ENCODE results near the gene PALD1.
"Not testable (repeated sequence)": the region's sequence is repeated elsewhere in the genome, so short reads cannot be mapped to it uniquely, and the experiment has no call there.

Gene PALD1

DNA sequence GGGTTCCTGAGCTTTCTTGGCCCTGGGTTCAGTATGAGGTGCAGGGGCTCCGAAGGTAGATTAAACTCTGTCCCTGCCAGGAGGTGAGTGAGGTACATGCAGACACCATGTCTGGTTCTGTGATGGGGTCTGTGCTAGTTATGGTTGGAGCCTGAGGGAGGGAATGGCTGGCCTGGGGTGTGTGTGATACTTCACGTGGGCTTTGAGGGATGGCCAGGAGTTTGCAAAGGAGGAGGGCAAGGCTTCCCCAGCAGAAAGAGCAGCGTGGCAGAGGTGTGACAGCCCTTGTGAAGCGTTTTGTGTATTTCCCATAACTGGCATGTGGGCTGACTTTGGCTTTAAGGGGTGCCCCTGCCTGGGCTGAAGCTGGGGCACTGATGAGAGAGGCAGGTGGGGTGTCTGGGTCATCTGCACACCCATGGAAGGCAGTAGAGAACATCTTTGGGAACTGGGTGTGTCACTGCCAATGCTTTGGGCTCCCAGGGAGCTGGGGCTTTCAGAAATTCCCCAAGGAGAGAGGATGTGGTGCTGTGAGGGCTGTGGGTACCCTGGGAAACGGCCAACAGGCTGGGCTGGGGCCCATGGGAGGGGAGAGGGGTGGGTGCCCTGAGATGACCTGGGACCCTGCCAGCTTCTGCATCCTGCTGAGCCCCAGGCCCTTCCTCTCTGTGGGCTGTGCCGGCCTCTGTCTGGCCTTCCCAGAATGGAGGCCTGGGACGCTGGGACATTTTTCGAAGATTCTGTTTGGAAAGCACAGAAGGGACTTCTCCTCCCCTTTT lies 4.6 kb downstream of the PALD1 start:
- no peak for DNase-seq

DNA sequence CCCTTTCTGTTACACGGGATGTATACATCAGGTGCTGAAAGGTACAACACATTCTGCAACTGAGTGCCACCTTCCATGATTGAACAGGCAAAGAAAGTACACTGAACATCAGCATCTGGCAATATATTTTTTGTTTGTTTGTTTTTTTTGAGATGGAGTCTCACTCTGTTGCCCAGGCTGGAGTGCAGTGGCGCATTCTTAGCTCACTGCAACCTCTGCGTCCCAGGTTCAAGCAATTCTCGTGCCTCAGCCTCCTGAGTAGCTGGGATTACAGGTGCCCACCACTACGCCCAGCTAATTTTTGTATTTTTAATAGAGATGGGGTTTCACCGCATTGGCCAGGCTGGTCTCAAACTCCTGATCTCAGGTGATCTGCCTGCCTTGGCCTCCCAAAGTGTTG lies 5.3 kb downstream of the PALD1 start:
- not testable (repeated sequence) for DNase-seq

DNA sequence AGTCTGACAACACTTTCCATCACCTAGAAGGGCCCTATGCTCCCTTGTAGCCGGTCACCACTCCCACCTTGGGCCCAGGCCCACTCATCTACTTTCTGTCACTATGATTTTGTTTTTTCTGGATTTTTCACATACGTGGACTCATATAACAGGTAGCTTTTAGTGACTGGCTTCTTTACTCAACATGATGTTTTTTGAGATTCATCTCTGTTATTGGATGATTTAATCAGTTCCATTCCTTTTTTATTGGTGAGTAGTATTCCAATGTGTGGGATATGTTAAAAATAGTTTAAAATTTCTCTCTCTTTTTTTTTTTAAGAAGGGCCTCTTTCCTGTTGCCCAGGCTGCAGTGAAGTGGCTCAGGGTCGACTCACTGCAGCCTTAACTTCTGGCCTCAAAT lies 9.3 kb downstream of the PALD1 start:
- DNase-seq, result no peak

DNA sequence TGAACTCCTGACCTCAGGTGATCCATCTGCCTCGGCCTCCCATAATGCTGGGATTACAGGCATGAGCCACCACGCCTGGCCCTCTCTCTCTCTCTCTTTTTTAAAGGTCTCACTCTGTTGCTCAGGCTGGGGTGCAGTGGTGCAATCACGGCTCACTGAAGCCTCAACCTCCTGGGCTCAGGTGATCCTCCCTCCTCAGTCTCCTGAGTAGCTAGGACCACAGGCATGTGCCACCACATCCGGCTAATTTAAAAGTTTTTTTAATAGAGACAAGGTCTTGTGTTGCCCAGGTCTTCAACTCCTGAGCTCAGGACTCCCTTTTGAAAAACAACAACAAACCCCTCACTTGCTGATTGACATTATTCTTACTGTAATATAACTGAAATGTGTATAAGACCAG lies 11.6 kb downstream of the PALD1 start:
- no peak for DNase-seq

DNA sequence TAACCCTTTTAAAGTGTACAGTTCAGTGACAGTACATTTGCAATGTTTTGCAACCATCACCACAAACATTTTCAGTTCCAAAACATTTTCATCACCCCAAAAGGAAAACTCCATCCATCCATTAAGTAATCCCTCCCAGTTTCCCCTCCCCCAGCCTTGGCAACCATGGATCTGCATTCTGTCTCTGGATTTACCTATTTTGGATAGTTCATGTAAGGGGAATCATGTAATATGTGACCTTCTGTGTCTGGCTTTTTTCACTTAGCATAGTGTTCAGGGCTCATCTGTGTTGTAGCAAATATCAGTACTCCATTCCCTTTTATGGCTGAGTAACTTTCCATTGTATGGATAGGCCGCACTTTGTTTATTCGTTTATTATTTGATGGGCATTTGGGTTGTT lies 13.0 kb downstream of the PALD1 start:
- no peak for DNase-seq

DNA sequence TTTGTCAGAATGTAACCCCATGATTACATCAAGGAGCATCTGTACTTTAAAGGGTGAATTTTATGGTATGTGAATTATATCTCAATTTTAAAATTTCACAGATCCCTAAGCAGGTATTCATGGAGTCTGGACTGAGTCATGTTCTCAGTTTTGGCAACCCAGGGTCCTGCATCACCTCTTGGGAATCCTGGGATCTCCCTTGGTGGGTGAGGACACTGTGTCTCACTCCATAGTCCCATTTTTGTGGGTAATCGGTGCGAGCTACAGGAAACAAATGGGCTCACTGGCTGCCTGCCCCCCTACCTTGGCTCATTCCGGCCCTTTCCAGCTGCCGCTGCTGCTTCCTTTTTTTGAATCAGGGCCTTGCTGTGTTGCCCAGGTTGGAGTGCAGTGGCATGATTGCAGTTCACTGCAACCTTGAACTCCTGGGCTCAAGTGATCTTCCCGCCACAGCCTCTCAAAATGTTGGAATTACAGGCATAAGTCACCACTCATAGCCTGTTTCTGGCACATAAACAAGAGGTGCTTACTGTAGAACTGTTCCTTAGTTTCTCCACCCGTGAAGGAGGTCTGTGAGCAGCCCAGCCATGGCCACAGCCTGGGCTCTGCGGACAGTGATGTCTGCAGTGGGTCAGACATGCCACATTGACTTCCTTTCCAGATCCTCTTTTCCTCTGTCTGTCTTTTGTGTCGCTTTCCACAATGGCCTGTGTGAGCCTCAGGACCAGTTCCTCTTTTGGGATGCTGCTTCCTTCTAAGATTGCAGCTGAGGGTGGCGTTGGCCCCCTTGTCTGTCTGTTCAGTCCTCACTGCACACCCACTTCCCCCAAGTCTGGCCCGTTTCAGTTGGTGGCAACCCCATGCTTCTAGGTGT lies 14.5 kb downstream of the PALD1 start:
- DNase-seq, result no peak

DNA sequence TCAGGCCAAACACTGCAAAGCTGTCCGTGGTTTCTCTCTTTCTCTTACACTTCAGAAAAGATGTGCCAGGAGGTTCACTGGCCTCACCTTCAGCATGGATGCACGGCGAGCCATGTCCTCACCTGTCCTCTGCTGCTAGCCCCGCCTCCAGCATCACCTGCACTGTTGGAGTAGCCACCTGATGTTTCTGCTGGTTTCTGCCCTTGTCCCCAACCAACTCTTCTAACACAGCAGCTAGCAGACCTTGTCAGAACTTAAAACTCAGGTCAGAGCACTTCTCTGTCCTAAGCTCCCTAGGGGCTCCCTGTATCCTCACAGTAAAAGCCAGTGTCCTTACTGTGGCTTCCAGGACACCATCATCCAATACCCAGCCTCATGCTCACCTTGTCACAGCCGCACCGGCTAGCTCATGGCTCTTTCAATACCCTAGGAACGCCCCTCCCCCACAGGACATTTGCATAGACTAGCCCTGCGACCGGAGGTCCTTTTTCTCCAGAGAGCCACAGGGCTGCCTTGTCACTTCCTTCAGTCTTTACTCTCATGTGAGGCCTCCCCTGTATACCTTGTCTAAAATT lies 15.2 kb downstream of the PALD1 start:
- no peak for DNase-seq

DNA sequence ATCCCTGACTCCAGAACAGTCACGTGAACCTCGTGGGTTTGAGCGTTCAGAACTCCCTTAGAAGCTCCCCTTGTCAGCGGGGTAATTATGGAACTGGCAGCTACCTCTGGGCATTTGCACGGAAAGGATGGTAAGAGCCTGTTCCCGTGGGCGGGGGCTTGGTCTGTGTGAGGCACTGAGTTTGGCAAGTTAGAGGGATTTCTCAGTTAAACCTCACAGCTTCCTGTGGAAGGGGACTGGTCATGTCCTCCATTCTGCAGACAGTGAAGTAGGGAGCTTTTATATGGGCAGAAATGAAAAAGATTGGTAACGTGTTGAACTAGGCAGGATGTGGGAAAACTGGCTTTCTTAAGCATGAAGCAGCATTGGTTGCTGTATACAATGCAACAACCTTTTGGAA lies 16.0 kb downstream of the PALD1 start:
- no peak for DNase-seq

DNA sequence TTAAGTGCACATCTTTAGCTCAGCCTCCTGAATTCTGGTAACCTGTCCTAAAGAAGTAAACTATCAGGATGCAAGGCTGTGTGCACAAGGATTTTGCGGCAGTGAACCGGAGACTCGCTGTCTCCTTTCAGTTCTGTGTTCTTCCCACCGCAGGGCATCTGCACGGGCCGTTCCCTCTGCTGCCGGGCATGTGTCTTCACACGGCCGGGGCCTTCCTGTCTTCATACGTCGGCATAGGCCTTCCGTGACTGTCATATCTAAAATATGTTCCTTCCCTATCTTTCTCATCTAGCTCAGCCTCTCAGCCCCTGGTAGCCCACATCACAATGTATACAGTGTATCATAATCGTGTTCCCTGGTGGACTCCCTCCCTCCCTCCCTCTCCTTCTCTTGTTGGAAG lies 16.4 kb downstream of the PALD1 start:
- DNase-seq, result no peak

DNA sequence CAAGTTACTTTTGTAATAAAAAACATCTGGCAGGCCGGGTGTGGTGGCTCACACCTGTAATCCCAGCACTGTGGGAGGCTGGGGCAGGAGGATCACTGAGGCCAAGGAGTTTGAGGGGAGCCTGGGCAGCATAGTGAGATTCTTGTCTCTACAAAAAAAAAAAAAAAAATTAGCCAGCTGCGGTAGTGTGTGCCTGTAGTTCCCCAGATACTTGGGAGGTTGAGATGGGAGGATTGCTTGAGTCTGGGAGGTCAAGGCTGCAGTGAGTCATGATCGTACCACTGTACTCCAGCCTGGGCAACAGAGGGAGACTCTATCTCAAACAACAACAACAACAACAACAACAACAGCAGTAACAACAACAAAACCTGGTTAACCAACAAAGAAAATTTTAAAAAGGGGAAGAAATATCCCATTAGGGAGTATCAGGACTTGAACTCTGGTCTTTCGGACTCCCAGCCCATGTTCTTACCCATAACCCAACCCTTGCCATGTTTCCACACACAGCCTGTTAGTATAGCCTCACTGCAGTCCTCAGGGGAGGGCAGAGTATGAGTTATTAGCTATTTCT lies 17.2 kb downstream of the PALD1 start:
- no peak for DNase-seq

DNA sequence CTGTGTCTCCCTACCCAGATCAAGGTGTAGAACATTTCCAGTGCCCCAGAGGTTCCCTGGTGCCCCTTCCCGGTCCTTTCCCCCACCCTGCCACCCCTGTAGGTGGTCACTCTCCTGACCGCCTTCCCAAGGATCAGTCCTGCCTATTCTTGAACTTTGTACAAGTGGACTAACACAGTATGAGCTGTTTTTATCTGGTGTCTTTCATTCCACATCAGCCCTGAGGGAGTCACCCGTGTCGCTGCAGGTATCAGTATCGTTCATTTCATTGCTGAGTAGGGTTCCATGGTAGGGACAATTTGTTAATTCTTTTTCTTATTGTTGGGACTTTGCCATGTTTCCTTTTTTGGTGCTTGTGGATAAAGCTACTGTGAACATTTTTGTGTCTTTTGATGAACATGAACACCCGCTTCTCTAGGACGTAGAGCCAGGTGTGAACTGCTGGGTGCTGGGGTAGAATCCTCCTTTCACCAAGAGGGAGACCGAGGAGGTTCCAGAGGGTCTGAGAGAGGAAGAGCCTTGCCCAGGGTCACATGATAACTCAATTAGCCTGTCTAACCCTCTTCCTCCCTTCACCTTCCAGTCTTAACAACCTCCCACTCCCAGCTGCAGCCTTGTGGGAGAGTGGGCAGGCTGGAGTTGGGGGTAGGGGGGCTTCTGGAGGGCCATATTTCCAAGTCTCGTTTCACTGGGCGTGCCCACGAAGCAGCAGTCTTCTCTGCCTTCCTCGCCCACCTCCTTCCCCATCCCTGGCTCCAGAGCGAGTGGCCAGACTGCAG lies 18.0 kb downstream of the PALD1 start:
- no peak for DNase-seq

DNA sequence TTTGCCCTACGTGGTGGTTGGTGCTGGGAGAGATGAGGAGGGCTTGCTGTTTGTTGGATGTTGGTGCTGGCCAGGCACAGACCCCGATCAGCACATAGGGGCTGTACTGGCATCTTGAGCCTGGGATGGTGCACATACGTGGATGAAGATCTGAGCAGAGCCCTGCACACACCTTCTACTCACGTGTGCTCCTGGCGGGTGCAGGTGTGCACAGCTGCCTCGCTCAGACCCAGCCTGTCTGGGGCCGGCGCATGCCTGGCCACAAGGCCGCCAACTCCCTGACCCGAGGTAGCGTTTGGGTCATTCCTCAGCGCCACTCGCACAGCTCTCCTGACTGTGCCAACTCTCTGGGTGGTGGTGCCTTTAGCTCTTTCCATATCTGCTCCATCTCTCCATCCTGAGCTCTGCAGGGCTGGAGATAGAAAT lies 18.6 kb downstream of the PALD1 start:
- DNase-seq, result no peak

DNA sequence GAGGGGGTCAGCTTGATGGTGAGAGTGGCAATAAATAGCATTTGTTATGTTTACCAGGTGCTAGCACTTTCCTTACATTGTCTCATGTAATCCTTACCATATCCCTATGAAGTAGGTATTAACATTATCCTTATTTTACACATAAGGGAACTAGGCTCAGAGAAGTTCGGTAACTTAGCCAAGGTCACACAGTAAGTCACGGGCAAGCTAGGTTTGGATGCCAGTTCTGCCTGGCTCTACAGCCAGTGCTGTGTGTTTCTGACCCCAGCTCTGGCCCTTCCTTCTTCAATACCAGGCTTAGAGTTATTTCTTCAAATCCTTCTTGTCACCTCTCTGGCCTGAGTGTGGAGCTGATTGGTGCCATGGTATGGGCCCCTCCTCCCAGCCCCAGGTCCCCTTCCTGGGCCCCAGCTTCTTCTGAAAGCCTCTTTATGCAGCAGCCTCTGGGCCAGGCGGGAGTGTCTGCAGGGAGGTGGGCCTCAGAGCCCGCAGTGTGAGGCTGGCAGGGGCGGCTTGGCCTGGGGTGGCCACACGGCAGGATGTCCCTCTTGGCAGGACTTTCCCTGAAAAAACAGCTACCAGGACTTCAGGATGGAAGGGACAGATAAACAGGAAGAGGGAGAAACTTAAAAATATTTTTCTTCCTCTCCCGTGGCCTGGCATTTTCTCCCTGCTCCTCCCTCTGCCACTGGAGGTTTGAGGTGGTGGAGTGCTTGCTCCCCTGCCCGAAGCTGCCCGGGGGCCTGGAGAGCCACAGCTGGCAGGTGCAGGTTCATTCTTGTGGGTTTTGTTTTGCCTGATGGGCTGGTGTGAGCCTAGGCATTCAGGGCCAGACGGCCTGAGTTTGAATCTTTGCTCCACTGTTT lies 20.6 kb downstream of the PALD1 start:
- no peak for DNase-seq

DNA sequence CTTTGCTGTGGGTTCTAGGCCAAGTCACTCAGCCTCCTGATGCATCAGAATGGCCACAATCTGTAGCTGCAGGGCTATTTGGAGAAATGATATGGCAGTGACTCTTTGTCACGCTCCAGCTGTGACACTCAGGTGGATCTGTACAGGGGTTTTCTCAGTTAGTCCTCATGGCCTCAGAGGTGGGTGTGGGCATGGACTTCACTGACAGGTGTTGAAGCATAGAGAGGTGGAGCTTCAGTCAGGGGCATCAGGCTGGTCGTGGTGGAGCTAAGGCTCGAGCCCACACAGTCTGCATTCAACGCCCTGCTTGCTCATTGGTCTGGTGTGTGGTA lies 21.2 kb downstream of the PALD1 start:
- DNase-seq, result no peak

DNA sequence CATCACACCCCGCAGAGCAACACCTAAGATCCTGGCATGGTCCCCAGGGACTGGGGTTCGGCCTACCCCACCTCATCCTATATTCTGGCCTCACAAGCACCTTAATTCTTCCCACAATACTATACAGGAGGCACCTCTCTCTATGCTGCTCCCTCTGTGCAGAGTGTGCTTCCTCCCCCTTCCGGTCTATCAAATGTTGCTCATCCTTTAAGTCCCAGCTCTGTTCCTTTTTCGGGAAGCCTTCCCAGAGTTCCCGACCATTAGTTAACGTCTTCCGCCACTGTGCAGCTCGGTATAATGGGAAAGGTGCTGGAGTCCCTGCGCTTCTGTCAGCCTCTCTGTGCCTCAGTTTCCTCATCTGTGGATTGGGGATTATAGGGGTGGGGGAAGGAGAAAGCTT lies 21.8 kb downstream of the PALD1 start:
- DNase-seq, result no peak

DNA sequence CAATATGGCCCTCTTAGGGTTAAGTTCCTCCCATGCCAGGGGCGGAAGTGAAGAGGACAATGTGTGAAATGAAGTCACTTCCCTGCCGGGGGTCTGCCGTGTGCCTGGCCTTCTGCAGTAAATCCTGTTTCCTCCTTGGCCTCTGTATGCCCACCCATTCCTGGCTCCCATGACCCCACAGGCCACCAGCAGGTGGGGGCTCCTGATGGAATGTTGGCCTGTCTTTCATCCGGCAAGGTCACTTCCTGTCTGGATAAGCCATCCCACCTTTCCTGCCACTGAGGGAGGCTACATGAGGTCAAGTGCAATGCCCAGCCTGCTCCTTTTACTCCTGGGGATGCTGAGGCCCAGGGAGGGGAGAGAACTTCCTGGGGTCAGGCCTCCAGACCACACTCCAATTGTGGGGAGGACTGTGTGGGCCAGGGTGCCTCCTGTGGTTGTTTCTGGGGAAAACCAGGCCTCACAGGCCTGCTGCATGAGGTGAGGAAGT lies 22.3 kb downstream of the PALD1 start:
- DNase-seq, result no peak

DNA sequence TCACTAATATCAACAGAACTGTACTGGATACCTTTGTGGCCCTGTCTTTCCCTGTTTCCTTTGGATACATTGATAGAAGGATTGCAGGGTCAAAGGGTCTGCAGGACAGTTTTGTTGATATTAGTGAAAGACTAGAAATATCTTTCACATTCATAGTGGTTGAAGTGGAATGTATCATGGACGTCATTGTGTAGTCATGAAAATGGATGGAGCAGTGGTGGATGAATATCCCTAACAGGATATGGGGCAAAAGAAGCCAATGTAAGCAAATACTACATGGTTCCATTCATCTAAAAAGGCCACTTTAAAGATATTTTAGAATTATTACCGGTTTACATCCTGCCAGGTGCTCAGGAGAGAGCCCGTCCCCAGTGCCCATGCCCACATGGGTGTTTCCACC lies 23.8 kb downstream of the PALD1 start:
- DNase-seq, result no peak

DNA sequence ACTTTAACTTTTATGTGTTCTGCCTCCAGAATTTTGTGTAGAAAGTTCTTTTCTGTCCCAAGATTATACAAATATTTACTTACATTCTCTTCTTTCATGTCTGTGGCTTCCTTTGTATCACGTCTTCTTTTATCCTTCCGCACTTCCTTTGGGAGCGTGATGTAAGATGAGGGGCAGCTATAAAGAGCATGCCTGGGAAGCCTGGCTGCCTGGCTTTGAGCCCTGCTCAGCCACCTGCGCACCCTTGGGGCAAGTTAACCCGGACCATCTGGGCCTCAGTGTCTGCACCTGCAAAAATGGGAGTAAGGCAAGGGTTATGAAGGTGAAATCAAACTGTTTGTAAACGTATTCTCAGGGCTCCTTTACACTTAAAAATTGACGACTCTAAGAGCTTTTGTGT lies 25.2 kb downstream of the PALD1 start:
- DNase-seq, result no peak

DNA sequence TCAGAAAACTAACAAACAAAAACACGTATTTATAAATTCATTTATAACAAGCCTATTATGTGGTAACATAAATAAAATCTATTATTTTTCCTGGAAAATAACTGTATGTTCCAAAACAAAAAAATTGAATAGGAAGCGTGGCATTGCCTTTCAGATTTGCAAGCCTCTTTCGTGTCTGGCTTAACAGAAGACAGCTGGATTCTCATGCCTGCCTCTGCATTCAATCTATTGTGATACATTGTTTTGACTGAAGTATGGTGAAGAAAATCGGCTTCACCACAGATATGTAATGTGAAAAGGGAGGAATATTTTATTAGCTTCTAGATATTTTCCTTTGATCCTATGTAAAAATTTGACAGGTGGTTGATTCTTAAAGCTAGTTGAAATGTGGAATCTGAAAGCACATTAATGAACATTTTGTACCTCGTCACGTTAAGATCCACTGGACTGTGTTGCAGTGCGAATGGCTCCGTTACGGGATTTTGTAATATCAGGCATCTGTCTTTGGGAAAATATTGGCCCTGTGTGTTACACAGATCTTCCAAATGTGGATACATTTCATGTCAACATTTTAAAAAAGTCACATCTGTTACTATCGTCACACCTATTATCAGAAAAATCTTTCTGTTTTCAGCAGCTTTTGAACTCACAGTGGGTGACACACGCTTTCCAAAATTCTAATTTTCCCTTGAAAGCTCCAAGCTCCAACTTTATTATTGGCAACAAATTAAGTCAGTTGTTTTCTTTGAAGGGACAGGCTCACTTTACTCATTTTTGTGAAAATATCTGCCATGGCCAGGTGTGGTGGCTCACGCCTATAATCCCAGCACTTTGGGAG lies 26.2 kb downstream of the PALD1 start:
- no peak for DNase-seq

DNA sequence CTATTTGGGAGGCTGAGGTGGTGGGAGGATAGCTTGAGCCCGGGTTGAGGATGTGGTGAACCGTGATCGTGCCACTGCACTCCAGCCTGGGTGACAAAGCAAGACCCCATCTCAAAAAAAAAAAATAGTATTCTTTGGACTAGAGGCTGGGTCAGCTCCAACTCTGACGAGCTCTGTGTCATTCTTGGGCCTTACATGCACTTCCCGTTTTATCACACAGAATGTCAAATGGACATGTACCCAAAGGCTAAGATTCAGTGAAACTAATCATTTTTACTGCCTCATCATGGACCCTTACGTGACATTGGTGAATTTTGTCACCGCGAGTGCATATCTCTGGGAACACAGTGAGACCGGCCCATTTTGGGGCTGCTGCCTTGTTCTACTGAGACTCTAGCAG lies 27.3 kb downstream of the PALD1 start:
- DNase-seq, result no peak

DNA sequence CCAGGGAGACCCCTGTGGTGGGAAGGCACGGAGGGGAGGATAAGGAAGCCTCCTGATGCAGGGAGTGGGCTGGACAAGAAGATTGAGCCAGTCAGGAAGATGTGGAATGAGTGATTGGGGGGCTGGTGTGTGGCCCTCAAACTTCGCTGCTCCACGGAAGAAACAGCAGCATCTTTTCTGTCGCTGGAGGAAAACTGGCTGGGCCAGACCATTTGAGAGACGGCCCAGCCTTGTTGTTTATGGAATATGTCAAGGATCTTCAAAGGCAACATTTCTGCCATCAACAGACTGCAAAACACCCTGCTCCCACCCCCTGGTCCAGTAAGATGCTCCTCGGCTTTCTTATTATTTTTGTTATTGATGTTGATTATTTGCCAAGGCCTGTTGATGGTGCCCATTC lies 29.4 kb downstream of the PALD1 start:
- no peak for DNase-seq

Measured in cortex of kidney (tissue), 1 donor.